GM21423 (cell line): ENCODE measurements around the gene TEX38.
"Not testable (repeated sequence)": the region's sequence is repeated elsewhere in the genome, so short reads cannot be mapped to it uniquely, and the experiment has no call there.

Source experiments
- ATAC-seq: cut with Tn5 transposase; IDR thresholded peaks from one replicate; pipeline ENCODE4 v1.9.1; 2021; ENCODE audit warnings: mild to moderate bottlenecking, moderate library complexity; ENCODE audit not compliant: unreplicated experiment

The TEX38 gene

DNA sequence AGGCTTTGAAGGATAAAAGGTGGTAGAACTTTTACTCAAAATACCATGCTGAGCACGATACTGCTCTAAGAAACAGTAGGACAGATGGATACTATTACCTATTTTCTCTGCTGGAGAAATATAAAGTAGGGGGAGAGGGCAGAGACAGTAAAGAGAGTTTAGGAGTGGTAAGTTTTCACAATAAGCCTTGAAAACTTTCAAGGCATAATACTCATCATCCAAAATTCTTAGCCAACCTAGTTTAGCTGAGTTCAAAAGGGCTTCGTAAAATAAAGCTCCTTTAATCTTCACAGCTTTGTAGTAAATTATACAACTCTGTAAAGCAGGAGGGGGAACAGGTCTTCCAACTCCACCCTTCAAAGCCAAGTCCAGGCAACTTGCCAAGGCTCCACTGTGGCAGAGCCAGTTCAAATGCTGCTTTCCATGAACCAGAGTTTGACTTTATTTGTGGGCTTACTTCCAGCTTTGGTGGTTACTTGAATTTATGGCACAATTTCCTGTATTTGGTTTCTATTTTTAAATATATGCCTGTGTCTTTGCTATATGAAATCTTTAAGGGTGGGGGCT lies 15.5 kb downstream of the TEX38 start:
- ATAC-seq = no peak

DNA sequence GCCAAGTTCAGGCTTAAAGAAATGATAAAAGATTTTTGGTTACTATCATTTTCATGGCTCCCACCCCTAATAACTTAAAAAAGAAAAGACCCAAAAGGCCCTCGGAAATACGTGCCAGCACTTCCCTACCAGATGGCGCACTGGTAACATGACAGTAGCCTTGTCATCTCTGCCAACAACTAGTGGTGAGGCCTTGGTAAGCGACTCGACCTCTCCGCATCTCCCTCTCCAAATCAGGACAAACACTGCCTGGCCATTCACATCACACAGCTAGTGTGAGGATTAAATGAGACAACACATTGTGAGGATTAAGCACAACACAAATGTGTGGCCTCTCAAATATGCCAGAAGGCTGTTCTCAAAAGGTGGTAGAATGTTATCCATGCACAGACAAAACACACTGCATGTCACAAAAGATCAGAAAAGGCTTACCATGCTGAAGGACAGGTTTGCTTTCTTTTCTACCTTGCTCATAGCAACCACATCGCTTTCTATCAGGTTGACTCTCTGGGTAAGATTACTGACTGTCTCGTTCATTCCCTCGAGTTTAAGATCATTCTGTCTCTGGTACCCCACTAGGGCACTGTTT lies 16.4 kb downstream of the TEX38 start:
- ATAC-seq = no peak

DNA sequence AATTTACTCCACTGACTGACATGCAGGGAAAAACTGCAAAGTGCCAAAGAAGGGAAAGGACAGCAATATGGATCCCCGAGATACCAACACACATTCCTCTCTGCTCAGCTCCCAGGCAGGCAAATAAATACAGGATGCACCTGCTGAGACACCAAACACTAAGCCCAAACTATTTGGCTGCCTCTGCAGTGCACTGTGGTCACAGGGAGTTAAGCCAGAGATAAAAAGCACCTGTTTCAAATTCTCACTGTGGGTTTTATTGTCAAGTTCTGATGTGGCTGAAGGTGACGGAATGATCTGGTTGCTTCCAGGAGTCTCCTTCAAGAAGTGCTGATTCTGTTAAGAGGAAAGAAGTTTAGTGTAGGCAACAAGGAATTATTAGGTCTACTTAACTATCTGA lies 17.7 kb downstream of the TEX38 start:
- ATAC-seq = no peak

DNA sequence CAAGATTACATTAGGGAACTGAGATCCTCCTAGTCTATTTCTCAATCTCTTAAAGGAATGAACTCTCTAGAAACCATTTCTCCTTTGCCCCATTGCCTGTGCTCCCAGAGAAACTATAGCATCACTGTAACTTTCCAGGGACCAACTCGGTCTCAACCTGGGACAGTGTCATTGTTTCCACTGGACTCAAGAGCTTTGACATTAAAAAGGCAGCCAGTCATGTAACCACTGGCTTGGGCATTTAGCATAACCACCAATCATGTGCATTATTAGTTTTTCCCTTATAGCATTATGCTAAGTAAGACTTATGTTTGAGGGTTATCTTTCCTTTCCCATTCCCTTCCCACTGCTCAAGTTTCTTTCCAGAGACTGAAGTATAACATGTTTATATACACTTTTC lies 18.2 kb downstream of the TEX38 start:
- no peak for ATAC-seq

DNA sequence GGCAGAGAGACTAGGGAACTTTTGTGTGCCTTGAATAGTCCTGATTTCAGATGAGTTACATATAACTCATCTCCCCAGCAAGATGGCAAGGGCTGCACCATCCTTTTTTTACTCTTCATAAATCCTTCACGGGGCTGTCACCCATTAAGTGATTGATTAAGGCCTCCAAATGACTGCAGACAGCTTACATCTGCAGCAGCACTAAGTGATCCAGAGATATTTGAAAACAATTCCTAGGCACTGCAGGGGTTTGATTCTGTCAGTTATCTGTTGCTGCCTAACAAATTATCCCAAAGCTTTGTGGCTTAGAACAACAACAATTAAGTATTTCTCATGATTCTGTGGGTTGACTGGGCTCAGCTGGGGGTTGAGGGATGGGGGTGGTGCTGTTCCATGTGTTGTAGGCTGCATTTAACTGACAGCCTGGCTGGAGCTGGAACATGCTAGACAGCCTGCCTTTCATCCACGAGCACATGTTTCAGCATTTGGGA lies 19.3 kb downstream of the TEX38 start:
- ATAC-seq = no peak

DNA sequence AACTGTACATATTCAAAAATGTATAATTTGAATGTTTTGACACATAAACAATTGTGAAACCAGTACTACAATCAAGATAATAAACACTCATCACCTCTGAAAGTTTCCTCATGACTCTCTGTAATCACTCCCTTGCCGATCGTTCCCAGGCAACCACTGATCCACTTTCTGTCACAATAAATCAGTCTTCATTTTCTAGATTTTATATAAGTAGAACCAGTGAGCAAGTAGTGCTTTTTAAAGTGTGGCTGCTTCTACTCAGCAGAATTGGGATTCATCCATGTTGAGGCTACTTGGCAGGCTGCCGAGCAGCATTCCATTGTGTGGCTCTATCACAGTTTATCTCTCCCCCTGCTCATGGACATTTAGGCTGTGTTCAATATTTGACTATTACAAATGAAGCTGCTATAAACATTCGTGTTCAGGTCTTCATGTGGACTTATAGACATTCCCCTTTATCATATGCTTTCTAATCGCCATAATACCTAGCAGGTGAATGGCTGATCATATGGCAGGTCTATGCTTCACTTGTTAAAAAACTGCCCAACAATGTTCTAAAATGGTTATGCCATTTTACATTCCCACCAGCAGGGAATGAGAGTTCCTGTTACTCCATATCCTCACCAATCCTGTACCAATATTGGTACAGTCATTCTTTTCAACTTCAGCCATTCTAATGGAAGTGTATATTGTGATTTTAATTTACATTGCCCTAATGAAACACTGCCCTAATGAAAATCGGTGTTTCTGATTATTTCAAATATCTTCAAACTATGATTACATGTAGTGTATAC lies 20.5 kb downstream of the TEX38 start:
- no peak for ATAC-seq

DNA sequence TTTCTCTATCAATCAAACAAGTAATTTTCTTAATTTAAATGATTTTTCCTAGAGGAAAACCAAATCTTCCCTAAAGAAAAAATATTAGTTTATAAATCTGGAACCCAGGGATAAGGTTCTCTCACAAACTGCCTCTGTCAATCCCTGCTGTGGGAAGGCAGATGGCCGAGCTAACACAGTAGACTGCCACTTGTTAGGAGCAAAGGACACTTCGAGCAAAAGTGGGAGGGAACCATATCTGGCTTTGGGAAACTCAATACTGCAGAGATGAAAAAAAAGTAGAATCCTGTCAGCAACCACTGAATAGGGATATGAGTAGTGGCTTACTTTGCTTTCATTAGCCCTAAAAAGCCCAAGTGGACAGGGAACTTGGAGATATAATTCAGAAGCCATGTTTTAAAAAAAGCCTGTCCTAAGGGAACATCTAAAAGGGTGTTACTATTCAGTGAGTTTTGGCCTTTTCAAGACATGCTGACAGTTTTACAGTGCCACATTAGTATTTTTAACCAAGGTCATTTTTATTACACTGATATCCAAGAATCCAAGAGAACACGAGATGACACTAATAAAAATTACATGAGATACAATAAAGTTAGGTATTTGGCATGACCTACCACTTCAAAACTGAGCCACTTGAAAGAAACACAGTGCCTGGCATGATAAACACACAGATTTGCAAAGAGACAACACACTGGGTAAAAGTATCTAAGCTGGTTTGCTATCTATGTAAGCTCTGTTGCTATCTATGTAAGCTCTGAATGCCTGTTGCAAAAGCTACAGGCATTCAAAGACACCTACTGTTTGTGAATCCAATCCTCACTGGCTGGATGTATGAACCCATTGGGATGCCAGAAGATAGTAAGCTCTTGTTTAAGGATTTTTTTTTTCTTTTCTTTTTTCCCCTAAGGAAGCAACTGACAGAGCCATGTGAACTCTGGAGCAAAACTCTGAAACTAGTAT lies 21.4 kb downstream of the TEX38 start:
- no peak for ATAC-seq

DNA sequence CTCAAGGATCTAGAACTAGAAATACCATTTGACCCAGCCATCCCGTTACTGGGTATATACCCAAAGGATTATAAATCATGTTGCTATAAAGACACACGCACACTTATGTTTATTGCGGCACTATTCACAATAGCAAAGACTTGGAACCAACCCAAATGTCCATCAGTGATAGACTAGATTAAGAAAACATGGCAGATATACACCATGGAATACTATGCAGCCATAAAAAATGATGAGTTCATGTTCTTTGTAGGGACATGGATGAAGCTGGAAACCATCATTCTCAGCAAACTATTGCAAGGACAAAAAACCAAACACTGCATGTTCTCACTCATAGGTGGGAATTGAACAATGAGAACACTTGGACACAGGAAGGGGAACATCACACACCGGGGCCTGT lies 23.0 kb downstream of the TEX38 start:
- ATAC-seq = not testable (repeated sequence)

DNA sequence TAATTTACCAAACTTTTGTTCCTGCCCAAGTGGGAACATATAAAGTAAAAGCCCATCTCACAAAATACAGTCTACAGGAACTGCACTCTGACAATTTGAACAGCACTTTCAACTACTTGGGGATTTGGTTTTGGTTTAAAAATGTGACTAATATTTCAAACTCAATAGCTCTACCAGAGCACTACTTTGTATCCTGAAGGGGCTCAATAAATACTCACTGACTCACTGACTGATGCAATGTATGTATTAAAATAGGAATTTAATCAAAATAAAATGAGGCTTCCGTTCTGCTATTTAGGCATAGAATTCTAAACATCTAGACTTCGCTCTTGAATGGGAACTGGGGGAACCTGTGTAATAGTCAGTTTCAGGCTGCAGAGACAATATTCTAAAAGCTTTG lies 25.4 kb downstream of the TEX38 start:
- ATAC-seq = no peak

DNA sequence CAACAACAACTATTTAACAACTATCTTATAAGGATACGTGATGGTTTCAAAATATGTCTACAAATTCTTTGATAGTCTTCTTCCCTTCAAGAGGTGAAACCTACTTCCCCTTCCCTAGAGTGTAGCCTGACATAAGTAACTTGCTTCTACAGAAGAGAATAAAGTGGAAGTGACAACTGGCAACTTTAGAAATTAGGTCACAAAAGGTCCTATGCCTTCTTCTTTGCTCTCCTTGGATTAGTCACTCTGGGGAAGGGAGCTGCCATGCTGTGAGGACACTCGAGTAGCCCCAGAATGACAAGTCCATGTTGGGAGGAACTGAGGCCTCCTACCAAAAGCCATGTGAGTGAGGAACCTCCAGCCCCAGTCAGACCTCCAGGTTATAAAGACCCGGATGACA lies 28.0 kb downstream of the TEX38 start:
- no peak for ATAC-seq

DNA sequence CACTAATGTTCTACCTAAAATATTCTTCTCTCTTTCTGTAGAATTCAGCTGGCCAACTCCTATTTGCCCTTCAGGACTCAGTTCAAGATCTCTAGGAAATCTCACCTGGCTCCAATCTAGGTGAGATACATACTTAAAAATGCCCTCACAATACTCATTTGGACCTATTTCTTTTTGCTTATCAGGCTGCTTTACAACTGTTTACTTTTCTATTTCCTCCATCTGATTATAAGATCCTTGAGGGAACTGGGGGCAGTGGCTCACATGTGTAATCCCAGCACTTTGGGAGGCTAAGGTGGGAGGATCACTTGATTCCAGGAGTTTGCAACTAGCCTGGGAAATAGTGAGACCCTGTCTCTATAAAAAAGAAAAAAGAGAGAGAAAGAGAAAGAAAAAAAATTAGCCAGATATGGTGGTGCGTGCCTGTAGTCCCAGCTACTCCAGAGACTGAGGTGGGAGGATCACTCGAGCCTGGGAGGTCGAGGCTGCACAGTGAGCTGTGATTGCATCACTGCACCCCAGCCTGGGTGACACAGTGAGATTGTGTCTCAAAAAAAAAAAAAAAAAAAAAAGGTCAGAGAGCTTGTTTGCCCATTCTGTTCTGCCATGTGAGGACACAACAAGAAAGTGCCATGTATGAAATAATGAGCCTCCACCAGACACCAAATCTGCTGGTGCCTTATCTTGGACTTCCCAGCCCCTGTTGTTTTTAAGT lies 32.4 kb downstream of the TEX38 start:
- no peak for ATAC-seq

DNA sequence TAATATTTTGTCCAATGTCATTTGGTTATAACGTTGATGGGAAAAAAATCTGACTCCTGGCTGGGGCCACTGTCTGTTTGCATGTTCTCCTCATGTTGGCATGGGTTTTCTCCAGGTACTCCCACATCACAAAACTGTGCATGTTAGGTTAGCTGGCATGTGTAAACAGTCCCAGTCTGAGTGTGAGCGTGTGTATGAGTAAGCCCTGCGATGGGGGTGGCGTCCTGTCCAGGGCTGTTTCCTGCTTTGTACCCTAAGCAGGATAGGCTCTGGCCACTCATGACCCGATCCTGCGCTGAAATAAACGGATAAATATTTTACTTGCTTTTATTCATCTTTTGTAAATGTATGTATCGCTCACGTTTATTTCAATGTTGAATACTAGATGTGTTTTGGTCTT lies 33.8 kb downstream of the TEX38 start:
- no peak for ATAC-seq

DNA sequence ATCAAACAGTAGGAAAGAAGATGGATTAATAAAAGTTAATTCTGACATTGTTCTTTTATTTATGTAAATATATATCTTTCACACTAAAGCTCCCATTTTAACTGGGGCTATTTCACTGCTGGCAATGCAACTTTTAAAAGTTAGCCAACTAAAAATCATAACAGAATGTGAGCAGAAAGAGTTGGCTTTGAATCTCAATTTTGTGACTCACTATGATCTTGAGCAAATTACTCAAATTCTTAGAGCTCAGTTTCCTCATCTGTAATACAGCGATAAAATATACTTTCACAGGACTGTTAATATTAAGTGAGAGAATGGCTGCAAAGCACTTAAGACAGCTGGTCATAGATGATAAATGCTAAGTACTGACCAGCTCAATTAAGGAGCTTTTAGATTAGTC lies 36.5 kb downstream of the TEX38 start:
- ATAC-seq = no peak

DNA sequence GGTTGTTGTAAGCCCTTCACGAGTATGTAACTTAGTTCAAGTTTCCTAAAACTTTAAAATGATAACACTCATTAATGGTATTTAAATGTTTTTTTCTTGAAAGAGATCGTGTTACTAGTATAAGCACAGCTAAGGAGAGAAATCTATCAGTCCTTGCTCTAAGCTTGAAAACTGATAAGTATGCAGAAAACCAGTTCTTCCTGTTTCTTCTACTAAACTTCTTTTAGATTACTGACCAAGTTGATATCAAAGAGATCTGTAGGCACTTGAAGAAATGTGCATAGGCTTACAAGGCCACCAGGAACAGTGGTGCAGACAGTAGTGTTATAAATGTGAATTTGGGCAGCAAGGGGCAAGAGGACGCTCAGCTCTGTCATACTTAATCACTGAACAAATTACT lies 43.3 kb downstream of the TEX38 start:
- no peak for ATAC-seq

DNA sequence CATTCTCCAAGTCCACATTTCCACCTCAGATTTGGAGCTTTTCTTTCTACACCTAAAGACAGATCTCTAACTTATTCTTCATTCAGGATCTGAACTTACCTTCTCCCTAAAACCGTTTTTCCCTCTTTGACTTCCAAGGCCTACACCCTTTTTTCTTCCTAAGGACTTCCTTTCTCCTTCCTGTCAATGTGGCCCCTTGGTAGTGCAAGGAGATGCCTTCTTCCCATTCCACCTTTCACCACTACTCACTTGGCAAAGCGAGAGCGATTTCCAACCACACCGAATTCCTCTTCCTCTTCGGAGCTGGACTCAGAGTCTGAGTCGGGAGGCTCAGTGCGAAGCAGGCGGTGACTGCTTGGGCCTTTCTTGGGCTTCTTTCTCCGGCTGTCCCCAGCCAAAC lies 46.0 kb downstream of the TEX38 start:
- no peak for ATAC-seq

DNA sequence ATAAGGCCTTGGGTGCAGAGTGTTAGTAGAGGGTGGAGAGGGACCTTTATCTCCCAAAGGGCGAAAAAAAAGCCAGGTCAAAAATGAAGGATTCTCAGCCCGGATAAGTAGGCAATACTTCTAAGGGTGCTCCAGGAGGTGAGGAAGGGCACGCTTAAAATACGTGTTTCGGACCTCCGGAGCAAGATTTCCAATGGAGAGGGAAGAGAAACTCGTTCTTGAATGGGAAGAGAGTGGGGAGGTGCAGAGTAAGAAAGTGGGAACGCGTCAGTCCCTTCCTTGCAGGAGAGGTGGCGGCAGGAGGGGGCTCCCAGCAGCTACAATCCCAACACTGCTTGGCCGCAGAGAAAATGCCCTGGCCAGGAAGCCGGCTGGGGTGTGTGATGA lies 46.7 kb downstream of the TEX38 start:
- ATAC-seq = no peak

DNA sequence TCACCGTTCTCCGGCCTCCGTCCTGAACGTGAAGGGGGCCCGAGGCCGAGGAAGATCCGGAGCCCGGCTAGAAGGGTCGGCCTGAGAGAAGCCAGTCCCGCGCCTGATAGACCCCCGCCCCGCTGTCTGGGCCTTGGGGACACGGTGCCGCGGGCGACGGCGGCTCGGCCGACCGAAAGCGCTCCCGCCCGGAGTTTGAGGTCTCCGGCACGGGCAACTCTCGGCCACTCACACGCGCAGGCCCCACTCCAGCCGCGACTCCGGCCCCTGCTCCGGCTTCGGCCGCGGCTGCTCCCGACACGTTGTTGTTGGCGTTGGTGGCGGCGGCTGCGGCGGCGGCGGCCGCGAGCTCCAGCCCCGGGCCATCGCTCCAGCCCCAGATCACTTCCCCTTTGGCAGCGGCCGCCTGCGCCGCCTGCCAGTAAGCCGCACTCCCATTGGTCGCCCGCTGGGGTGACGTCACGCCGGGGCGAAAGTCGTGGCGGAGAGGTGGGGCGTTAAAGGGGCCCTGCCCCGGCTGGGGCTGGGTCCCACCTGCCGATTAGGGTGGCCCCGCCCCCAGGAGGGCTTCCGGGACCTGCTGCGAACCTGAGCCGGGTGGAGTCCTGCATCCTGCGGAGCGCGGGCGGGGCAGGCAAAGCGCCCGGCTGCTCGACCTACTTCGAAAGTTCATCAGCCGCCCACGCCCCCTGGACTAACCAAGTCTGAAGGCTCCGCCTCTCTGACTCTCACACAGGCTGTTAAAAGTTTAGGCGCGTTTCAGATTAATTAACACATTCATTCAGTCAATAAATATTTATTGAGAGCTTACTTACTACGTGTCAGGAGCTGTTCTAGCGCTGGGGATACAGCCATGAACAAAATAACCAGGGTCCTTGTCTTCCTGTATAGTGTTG lies 47.3 kb downstream of the TEX38 start, which contains the start of gene EFCAB14:
EFCAB14 (minus strand) TSS at position 388 of the 896 bp plus-strand sequence. CDS start 1,027 bp downstream, outside the sequence.
- ATAC-seq = peak; percentile 95

DNA sequence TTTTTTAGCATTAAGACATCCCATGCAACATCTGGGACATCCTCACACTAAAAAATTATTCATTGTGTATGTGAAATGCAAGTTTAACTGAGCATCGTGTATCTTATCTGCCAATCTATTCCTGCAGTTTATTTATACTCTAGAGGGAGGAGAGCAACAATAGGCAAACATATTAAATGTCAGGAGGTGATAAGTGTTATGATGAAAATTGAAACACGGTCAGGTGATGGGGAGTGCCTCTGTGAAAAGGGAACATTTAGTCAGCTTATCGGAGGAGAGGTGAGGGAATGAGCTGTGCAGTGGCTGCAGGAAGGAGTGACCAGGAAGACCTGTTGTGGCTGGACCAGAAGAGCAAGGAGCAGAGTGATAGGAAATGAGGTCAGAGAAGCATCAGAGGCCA lies 48.0 kb downstream of the TEX38 start:
- no peak for ATAC-seq

DNA sequence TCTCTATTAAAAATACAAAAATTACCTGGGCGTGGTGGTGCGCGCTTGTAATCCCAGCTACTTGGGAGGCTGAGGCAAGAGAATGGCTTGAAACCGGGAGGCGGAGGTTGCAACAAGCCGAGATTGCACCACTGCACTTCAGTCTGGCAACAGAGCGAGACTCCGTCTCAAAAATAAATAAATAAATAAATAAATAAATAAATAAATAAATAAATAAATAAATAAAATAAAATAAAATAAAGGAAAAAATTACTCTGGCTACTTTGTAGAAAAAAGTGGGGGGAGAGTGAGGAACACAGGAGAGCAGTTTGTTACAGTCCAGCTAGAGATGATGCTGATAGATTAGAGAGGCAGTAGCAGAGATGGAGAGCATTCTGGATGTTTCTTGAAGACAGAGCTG lies 48.7 kb downstream of the TEX38 start:
- not testable (repeated sequence) for ATAC-seq
